H54 (cell line): ENCODE measurements around the gene DNMT3A.
A peak's percentile ranks its signal among the peaks of the same experiment; 100 is the strongest.

Source experiments
- DNase-seq: peaks from one replicate; pipeline ENCODE4 v3.0.0; 2011; ENCODE audit warnings: low spot score, mixed read lengths; ENCODE audit not compliant: insufficient read length
- FAIRE-seq: peaks from 3 replicates; lab custom pipeline; 2011; peaks lifted over from hg19 to GRCh38; lab: Jason Lieb, UNC
- POLR2A ChIP-seq: IDR thresholded peaks from 2 replicates; pipeline ENCODE4 v1.6.1; 2011; ENCODE audit warnings: low read depth, mild to moderate bottlenecking, low read length

Gene DNMT3A

GRCh38 chr2:25367296-25367695 lies 25.6 kb upstream of the DNMT3A start:
- no peak for DNase-seq
- no peak for FAIRE-seq
- TF ChIP-seq POLR2A, result no peak

- FAIRE-seq, result no peak
- no peak for TF ChIP-seq POLR2A
- DNase-seq, result no peak
Measured at GRCh38 chr2:25366629-25367028, 24.9 kb upstream of the DNMT3A start.

GRCh38 chr2:25365241-25365640 lies 23.5 kb upstream of the DNMT3A start:
- FAIRE-seq, result no peak

GRCh38 chr2:25363733-25364132 lies 22.0 kb upstream of the DNMT3A start:
- DNase-seq (no peak), FAIRE-seq (no peak)
- no peak for TF ChIP-seq POLR2A

More at GRCh38 chr2:25365241-25365640, 23.5 kb upstream of the DNMT3A start:
- no peak for TF ChIP-seq POLR2A
- DNase-seq, result no peak

GRCh38 chr2:25362434-25363145 lies 20.9 kb upstream of the DNMT3A start:
- FAIRE-seq (no peak), DNase-seq (no peak)
- no peak for TF ChIP-seq POLR2A

- peak; percentile 84 for FAIRE-seq
- DNase-seq, result peak; percentile 92
- peak; percentile 63 for TF ChIP-seq POLR2A
Measured at GRCh38 chr2:25362049-25362433, 20.3 kb upstream of the DNMT3A start.

GRCh38 chr2:25361261-25362048 lies 19.7 kb upstream of the DNMT3A start:
- FAIRE-seq, result no peak
- no peak for TF ChIP-seq POLR2A
- no peak for DNase-seq

GRCh38 chr2:25358836-25359235 lies 17.1 kb upstream of the DNMT3A start:
- TF ChIP-seq POLR2A, result no peak
- DNase-seq (no peak), FAIRE-seq (no peak)

- no peak for FAIRE-seq
- DNase-seq, result no peak
Measured at GRCh38 chr2:25358249-25358815, 16.6 kb upstream of the DNMT3A start.

GRCh38 chr2:25356088-25356487 lies 14.4 kb upstream of the DNMT3A start:
- FAIRE-seq (no peak), DNase-seq (no peak)
- TF ChIP-seq POLR2A, result no peak

More at GRCh38 chr2:25358249-25358815, 16.6 kb upstream of the DNMT3A start:
- no peak for TF ChIP-seq POLR2A

GRCh38 chr2:25355270-25355669 lies 13.5 kb upstream of the DNMT3A start:
- no peak for DNase-seq
- TF ChIP-seq POLR2A, result no peak
- FAIRE-seq, result no peak

- FAIRE-seq, result no peak
- no peak for TF ChIP-seq POLR2A
Measured at GRCh38 chr2:25354116-25354515, 12.4 kb upstream of the DNMT3A start.

GRCh38 chr2:25349397-25349796 lies 7.7 kb upstream of the DNMT3A start:
- TF ChIP-seq POLR2A, result no peak
- no peak for DNase-seq
- no peak for FAIRE-seq

More at GRCh38 chr2:25354116-25354515, 12.4 kb upstream of the DNMT3A start:
- no peak for DNase-seq

- no peak for DNase-seq
- FAIRE-seq, result no peak
- no peak for TF ChIP-seq POLR2A
Measured at GRCh38 chr2:25347846-25348245, 6.1 kb upstream of the DNMT3A start.
